K562 (cell line): ENCODE results near the gene SLC39A3. TPM values are rescaled to one million over a fixed set of nuclear protein-coding genes. Genes with fewer than 3 reads are reported as not detected.

ENCODE experiments used
- ATAC-seq: fragments of 200-7000 bp; cut with Tn5 transposase; 3 replicates; pipeline ENCODE4 v1.9.1; 2020; ENCODE audit warnings: moderate library complexity
- BruUV-seq: library from RNA; stranded (reverse); fragments of 400-500 nt; replicated peaks from 2 replicates; lab custom pipeline; 2021; lab: Mats Ljungman, UMichigan
- CTCF ChIA-PET: fragments of 300-600 bp; formaldehyde crosslinking; extraction: SDS; loops from one replicate; lab custom pipeline; 2021; ENCODE audit warnings: low intra/inter-chr PET ratio; lab: Yijun Ruan, JAX
- POLR2A ChIA-PET: fragments of 300-600, 350-650 bp; sonication (Branson Sonifier 250); formaldehyde crosslinking; extraction: SDS; loops from one replicate; lab custom pipeline; 2021; ENCODE audit warnings: antibody characterized with exemption, inconsistent platforms; lab: Yijun Ruan, JAX
- DNase-seq, 4 experiments: peaks; one replicate each; pipeline versions ENCODE4 v3.0.0 to v3.0.0-alpha.2; 2011 to 2018; ENCODE audit warnings: low spot score in 3 of 4, mixed read lengths in 3 of 4; ENCODE audit errors: extremely low read depth in 1 of 4
- FAIRE-seq: peaks from 2 replicates; lab custom pipeline; 2011; peaks lifted over from hg19 to GRCh38; lab: Jason Lieb, UNC
- H2AFZ ChIP-seq: 2 replicates; pipeline ENCODE4 v1.6.0; 2011; ENCODE audit warnings: low read depth, low read length, control low read depth, inconsistent platforms
- H3K27ac ChIP-seq: fragments of 200-600 bp; 3 replicates; pipeline ENCODE4 v1.8.0; 2011; ENCODE audit warnings: low read depth, mild to moderate bottlenecking, control low read depth, inconsistent platforms, low read length, moderate library complexity, mixed read lengths; ENCODE audit errors: extremely low read depth
- H3K27me3 ChIP-seq, 2 experiments: fragments of 300-600 bp in 1 of 2; 2 replicates in 1 of 2; 3 replicates in 1 of 2; pipeline versions ENCODE4 v1.6.0 to v1.8.0; 2011; ENCODE audit warnings: inconsistent platforms in 2 of 2, low read length in 2 of 2, mild to moderate bottlenecking in 1 of 2, mixed read lengths in 1 of 2, moderate library complexity in 1 of 2; ENCODE audit not compliant: control insufficient read depth in 2 of 2, insufficient read depth in 2 of 2
- H3K36me3 ChIP-seq: fragments of 300-600 bp; 3 replicates; pipeline ENCODE4 v1.8.0; 2011; ENCODE audit warnings: mild to moderate bottlenecking, low read length, inconsistent platforms; ENCODE audit not compliant: control insufficient read depth, insufficient read depth
- H3K4me1 ChIP-seq, 2 experiments: fragments of 200-600 bp in 1 of 2; replicated peaks in 1 of 2; 2 replicates in 1 of 2; 3 replicates in 1 of 2; pipeline versions ENCODE4 v1.5.1 to v1.8.0; 2011; ENCODE audit warnings: inconsistent platforms in 2 of 2, low read length in 2 of 2, mild to moderate bottlenecking in 1 of 2, mixed read lengths in 1 of 2, moderate library complexity in 1 of 2; ENCODE audit not compliant: control insufficient read depth in 2 of 2, insufficient read depth in 2 of 2
- H3K4me2 ChIP-seq: 2 replicates; pipeline ENCODE4 v1.6.1; 2011; ENCODE audit warnings: low read length, control low read depth, inconsistent platforms, mixed read lengths; ENCODE audit not compliant: insufficient read depth
- H3K4me3 ChIP-seq: fragments of 200-600 bp; sonication (generic), shearing (Covaris generic); 2 replicates; pipeline ENCODE4 v1.5.1; 2016; ENCODE audit warnings: control low read depth, inconsistent platforms
- H3K79me2 ChIP-seq: fragments of 200-600 bp; 3 replicates; pipeline ENCODE4 v1.8.0; 2011; ENCODE audit warnings: low read length, inconsistent platforms; ENCODE audit not compliant: control insufficient read depth, insufficient read depth
- H3K9ac ChIP-seq, 2 experiments: 2 replicates each; pipeline versions ENCODE4 v1.6.0 to v1.6.1; 2011; ENCODE audit warnings: low read depth in 2 of 2, low read length in 2 of 2, control low read depth in 1 of 2, inconsistent platforms in 1 of 2, mild to moderate bottlenecking in 1 of 2, mixed read lengths in 1 of 2; ENCODE audit not compliant: insufficient read depth in 1 of 2
- H3K9me1 ChIP-seq: one replicate; pipeline ENCODE4 v1.6.0; 2011; ENCODE audit warnings: inconsistent platforms, mild to moderate bottlenecking, low read length, moderate library complexity; ENCODE audit not compliant: control insufficient read depth, insufficient read depth
- H3K9me3 ChIP-seq: replicated peaks from 2 replicates; pipeline ENCODE4 v1.5.1; 2011; ENCODE audit warnings: low read depth, low read length, inconsistent platforms; ENCODE audit not compliant: control insufficient read depth, insufficient read depth
- H4K20me1 ChIP-seq: replicated peaks from 2 replicates; pipeline ENCODE4 v1.6.1; 2011; ENCODE audit warnings: low read length, inconsistent platforms, mixed read lengths; ENCODE audit not compliant: control insufficient read depth, insufficient read depth
- CSDE1 ChIP-seq, 2 experiments: fragments of 450-650 bp; IDR thresholded peaks; 2 replicates each; pipeline ENCODE4 v1.6.1; 2016; ENCODE audit warnings: mild to moderate bottlenecking in 1 of 2
- GABPA ChIP-seq: fragments of 200-800 bp; sonication (Bioruptor generic); conservative IDR thresholded peaks from 2 replicates; pipeline ENCODE4 v1.6.1; 2016; ENCODE audit warnings: low read depth, missing genetic modification characterization, missing compliant biosample characterization
- HOXB6 ChIP-seq: fragments of 250-450 bp; sonication (Bioruptor Pico); IDR thresholded peaks from 2 replicates; pipeline ENCODE4 v1.5.1; 2022; ENCODE audit warnings: mild to moderate bottlenecking, borderline replicate concordance
- KDM1A ChIP-seq, 2 experiments: fragments of 450-650 bp; IDR thresholded peaks; 2 replicates each; pipeline ENCODE4 v1.6.1; 2016; ENCODE audit warnings: mild to moderate bottlenecking in 2 of 2
- PHF20 ChIP-seq: fragments of 450-650 bp; IDR thresholded peaks from 2 replicates; pipeline ENCODE4 v1.6.1; 2018; ENCODE audit not compliant: partially characterized antibody
- PHF8 ChIP-seq: fragments of 200-600 bp; sonication (generic); IDR thresholded peaks from 2 replicates; pipeline ENCODE4 v1.6.1; 2012; ENCODE audit warnings: mixed run types, mild to moderate bottlenecking, inconsistent platforms, low read length, moderate library complexity, borderline replicate concordance
- SAFB ChIP-seq: fragments of 200-400 bp; formaldehyde crosslinking; IDR thresholded peaks from 2 replicates; pipeline ENCODE4 v1.6.1; 2017; ENCODE audit warnings: low read depth, low read length, borderline replicate concordance
- SETDB1 ChIP-seq: IDR thresholded peaks from one replicate; pipeline ENCODE4 v1.6.1; 2012; ENCODE audit warnings: low read length, control low read depth, inconsistent platforms
- ZNF224 ChIP-seq: sonication (generic); formaldehyde crosslinking; IDR thresholded peaks from 2 replicates; pipeline ENCODE4 v1.8.0; 2022; ENCODE audit warnings: mild to moderate bottlenecking, missing genetic modification reagents
- WGBS: fragments of 100-300 bp; shearing (Covaris generic); methylation state at CpG from one replicate; pipeline ENCODE4 v1.1.6; 2016; ENCODE audit warnings: low coverage, mixed read lengths; ENCODE audit not compliant: insufficient coverage; ENCODE audit errors: missing lambda C conversion rate; 5-methylcytosine and 5-hydroxymethylcytosine counted together
- in situ Hi-C: fragments of 300-500 bp; cut with MboI; formaldehyde crosslinking; loops from 4 replicates; pipeline ENCODE4 v1.15.0; 2018; ENCODE audit warnings: inconsistent platforms, mixed read lengths
- intact Hi-C: fragments of 100-400 bp; cut with micrococcal nuclease; formaldehyde crosslinking; loops from 2 replicates; pipeline ENCODE4 v1.14.2; 2022
- polyA plus RNA-seq, 8 experiments: library from polyadenylated mRNA; depleted of rRNA in 4 of 8; stranded (reverse) in 5 of 8; unstranded in 3 of 8; fragments of >200 nt; fragmentation: Nextera tagmentation in 2 of 8; fragmentation: Illumina TruSeq in 1 of 8; extraction: Ambion mirVana in 2 of 8; extraction: Trizol in 1 of 8; gene quantifications; 2 replicates each; pipeline versions ENCODE4 v1.2.1 to v1.2.3, GENCODE V29; 2011 to 2014; ENCODE audit warnings: inconsistent platforms in 1 of 8, missing spikeins in 1 of 8
- total RNA-seq, 7 experiments: library from RNA; depleted of rRNA in 6 of 7; stranded (reverse); fragments of >200 nt in 6 of 7; fragmentation: Illumina TruSeq in 2 of 7; extraction: Trizol in 2 of 7; gene quantifications; 2 replicates each; pipeline versions ENCODE4 v1.2.1 to v1.2.3, GENCODE V29; 2011 to 2021; ENCODE audit warnings: low replicate concordance in 1 of 7

The SLC39A3 gene
- total and polyA plus RNA-seq, 9 of the 15 experiments (the other 6 are each of a cell fraction or from before 2014, with no cell fraction given): 2.3 to 215 (median 127) TPM

GRCh38 chr19:2782329-2782935, 42.6 kb upstream of the SLC39A3 start (continued):
- no peak for TF ChIP-seq SAFB
- peak; percentile 64 to 71; a peak in 3 of 4 replicates for TF ChIP-seq KDM1A (IDR thresholded peaks at IDR 0.05)
- TF ChIP-seq GABPA (tag): no peak
- TF ChIP-seq SETDB1: no peak

GRCh38 chr19:2780284-2780683, 40.5 kb upstream of the SLC39A3 start:
- CTCF ChIA-PET: no interaction called here
- FAIRE-seq (no peak), DNase-seq (no peak), ATAC-seq (no peak)
- H3K36me3 ChIP-seq: peaks cover 62% of the 10 kb centered on the region; the same call in 2 of the 3 replicates
- intact Hi-C loops (no loop called here), in situ Hi-C loops (no loop called here)
- TF ChIP-seq HOXB6 (CRISPR knock-in tag) (no peak), CSDE1 (IDR thresholded peaks at IDR 0.05) (no peak), ZNF224 (CRISPR knock-in tag) (no peak), PHF20 (no peak), PHF8 (no peak)
- peaks cover 14 to 36% of the 10 kb centered on the region in 2 experiments for H3K4me1 ChIP-seq
- 93% methylated on average over 7 of the region's 7 CpGs for WGBS
- H3K79me2 ChIP-seq: peaks cover 79% of the 10 kb centered on the region
- H3K27ac ChIP-seq: no peak overlapping the region
- no peaks in the 10 kb centered on the region for H3K9me1 ChIP-seq
- H2AFZ ChIP-seq: no peak overlapping the region
- POLR2A ChIA-PET: interaction anchor here (0.5 to 2.1 kb wide), 3 partner anchors 9 to 1171 kb away, joined by 3 to 12 read pairs (median 5); no protein-coding TSS in a partner anchor
- H4K20me1 ChIP-seq: peaks cover 26% of the 10 kb centered on the region
- no peaks in the 10 kb centered on the region for H3K9me3 ChIP-seq
- no peak overlapping the region for H3K4me2 ChIP-seq
- H3K9ac ChIP-seq: peak overlapping the region in 1 of 2 experiments; percentile 59; a peak in 1 of 4 replicates
- no TSS peak for BruUV-seq
- no peaks in the 10 kb centered on the region for H3K27me3 ChIP-seq
- H3K4me3 ChIP-seq: no peak overlapping the region
